CD4-positive, alpha-beta T cell treated with Interferon gamma for 1 hour (primary cell): Measurements from ENCODE around the gene SMARCD2.
"Not testable (repeated sequence)": the region's sequence is repeated elsewhere in the genome, so short reads cannot be mapped to it uniquely, and the experiment has no call there.

Source experiments
- DNase-seq: peaks from one replicate; pipeline ENCODE4 v3.0.0-alpha.2; 2020

SMARCD2 gene

DNA sequence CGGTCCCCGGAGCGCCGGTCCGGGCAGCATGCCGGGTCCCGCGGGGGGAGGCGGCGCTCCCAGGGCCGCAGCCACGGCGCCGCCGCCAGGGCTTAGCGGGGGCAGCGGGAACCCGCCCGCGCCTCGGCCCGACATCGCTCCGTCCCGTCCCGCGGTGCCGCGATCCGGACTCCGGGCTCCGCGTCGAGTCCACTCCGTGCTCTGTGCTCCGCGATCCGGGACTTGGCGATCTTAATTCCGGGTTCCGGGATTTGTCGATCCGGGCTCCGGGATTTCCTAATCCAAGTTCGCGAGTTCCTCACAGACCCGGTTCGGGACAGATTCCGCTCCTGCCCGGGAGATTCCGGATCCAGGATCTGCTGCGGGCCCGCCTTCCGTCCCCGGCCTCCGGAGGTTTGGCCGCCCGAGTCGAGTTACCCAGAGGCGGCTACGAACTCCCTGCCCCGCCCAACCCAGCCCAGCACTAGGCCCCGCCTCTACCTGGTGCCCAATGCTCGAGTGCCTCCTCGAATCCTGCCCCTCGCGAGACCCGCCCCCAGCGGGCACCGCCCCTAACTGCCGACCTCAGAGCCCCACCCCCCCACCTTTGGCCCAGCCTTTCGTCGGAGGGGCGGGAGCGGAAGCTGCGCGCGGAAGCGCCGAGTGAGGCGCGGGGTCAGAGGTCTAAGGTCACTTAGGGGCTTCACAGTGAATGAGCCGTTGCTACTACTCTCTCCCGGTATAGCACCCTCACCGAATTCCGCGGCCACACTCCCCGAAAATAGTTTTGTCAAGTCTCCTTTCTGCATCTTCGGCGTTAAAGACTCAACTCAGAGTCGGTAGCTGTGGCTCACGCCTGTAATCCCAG lies at the start of gene SMARCD2:
TSS of gene SMARCD2 (minus strand) at position 146 of the 847 bp plus-strand sequence. CDS start at position 135, 11 bp downstream.
- peak; percentile 98 for DNase-seq

DNA sequence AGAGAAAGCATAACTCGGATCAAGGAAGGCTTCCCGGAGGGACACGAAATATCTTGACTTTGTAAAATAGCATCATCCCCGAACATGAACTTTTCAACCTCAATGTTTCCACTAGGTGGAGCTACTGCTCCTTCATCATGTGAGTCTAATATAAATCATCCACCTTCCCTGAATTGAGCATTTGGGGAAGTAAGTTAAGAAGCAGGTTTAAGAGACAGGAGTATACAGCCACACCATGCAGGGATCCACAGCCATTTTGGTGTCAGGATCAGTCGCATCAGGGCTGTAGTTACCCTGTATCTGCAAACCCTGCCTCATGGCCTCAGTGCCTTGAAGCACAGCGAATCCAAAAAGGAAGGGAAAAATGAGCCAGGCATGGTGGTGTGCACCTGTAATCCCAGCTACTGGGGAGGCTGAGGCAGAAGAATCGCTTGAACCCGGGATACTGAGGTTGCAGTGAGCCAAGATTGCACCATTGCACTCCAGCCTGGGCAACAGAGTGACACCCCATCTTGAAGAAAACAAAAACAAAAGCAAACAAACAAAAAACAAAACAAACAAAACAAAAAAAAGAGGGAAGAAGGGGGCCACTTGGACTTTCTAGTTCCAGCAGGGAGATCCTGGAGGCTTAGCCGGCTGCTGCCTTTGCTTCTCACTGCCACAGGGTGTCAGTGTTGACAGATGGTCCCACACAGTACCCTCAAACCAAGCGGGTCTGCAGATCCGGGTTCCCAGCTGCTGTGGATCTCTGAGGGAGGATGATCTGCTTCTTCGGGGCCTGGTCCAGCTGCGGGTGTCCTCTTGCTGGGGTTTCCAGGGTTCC lies 46.8 kb upstream of the SMARCD2 start:
- DNase-seq, result not testable (repeated sequence)

DNA sequence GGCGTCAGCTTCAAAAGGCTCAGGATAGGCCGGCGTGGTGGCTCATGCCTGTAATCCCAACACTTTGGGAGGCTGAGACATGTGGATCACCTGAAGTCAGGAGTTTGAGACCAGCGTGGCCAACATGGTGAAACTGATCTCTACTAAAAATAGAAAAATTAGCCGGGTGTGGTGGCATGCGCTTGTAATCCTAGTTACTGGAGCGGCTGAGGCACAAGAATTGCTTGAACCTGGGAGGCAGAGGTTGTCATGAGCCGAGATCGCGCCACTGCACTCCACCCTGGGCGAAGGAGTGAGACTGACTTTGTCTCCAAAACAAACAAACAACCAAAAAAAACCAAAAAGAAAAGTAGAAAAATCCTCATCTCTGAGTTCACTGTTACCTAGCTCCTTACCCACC lies 42.6 kb upstream of the SMARCD2 start:
- DNase-seq, result not testable (repeated sequence)

DNA sequence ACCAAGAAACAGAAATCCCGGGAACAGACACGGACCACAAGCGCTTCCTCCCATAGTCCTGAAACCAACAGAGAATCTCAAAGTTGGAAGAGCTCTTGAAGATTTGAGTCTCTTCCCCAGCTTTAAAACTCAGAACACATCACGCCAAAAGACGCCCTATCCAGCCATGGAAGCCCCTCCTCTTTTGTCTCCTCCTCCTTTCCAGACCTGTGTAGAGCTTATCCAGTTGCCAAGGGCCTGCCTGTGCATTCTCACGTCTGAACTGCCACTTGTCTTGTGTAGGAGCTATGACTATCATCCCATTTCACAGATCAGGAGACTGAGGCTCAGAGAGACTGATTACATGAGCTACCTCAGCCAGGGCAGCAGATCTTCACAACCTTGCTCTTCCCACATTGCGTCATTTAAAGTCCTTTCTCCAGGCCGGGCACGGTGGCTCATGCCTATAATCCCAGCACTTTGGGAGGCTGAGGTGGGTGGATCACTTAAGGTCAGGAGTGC lies 40.2 kb upstream of the SMARCD2 start:
- DNase-seq, result not testable (repeated sequence)

DNA sequence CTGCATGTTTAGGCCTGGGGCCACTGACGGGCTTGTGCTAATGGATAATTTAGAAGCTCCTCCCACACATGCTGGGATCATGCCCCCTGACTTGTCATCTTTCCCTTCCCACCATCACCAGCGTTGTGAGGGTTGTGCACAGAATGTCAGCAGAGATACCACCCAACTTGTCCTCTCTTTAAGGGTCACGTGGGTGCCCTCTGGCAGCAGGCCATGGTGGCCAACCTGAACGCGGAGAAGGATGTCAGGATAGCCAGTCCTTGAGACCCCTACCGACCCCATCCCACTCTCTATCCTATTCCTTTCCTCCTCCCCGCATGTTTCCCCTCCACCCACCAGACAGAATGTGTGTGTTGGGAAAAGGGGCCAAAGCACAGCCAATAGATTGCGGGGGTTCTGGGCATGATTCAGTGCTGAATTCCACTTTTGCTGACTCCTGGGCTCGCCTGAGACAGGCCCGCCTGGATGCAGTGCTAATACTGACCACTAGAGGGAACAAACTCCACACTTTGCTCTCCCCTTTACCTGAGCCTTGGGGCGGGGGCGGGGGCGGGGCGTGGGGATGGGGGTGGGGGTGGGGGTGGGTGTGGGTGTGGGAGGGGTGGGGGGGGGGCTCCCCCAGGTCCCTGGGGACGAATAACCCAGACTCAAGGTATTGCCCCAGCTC lies 39.6 kb upstream of the SMARCD2 start, which contains the start of gene GH2:
TSS of gene GH2 (minus strand) at position 10 of the 667 bp plus-strand sequence. CDS start 143 bp downstream, outside the sequence.
- peak; percentile 48 for DNase-seq

DNA sequence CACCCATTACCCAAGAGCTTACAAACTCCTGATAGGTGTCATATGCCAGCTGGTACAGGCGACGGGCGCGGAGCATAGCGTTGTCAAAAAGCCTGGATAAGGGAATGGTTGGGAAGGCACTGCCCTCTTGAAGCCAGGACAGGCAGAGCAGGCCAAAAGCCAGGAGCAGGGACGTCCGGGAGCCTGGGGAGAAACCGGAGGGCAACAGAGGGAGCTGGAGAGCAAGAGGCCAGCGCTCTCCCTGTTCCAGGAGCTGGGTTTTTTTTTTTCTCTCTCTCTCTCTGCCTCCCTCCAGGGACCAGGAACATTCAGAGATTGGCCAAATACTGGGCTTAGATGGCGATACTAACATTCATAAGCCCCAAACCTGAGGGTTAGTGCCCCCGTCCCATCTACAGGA lies 38.9 kb upstream of the SMARCD2 start:
- not testable (repeated sequence) for DNase-seq

DNA sequence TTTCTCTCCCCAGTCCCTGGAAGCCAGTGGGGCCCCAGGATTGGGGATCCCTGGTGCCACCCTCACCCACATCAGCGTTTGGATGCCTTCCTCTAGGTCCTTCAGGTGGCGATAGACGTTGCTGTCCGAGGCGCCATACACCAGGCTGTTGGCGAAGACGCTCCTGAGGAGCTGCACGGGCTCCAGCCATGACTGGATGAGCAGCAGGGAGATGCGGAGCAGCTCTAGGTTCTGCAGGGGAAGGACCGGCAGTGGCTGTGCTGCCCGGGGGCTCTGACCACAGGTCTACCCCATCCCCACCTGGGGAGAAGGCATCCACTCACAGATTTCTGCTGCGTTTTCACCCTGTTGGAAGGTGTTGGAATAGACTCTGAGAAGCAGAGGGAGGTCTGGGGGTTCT lies 38.2 kb upstream of the SMARCD2 start:
- no peak for DNase-seq

DNA sequence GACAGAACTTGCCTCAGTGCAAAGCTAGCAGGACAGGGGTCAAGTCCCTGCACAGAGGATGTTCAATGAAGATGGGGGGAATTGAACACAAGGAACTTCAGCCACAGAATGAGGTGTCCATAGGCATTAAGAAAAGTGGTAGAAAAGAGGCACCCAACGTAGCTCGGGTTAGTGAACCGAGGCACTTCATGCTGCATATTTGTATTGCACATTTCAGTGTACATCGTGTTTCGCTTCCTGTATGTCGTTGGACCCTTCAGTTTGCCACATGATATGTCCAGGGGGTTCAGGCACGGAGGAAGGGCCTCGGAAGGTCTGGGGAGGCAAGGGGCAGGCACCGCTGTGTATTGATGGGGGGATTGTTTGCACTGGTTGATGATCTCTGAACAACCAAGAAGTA lies 35.9 kb upstream of the SMARCD2 start:
- not testable (repeated sequence) for DNase-seq

DNA sequence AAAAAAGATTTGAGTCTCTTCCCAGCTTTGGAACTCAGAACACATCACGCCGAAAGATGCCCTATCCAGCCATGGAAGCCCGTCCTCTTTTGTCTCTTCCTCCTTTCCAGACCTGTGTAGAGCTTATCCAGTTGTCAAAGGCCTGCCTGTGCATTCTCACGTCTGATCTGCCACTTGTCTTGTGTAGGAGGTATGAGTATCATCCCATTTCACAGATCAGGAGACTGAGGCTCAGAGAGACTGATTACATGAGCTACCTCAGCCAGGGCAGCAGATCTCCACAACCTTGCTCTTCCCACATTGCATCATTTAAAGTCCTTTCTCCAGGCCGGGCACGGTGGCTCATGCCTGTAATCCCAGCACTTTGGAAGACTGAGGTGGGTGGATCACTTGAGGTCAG lies 32.2 kb upstream of the SMARCD2 start:
- DNase-seq, result not testable (repeated sequence)

DNA sequence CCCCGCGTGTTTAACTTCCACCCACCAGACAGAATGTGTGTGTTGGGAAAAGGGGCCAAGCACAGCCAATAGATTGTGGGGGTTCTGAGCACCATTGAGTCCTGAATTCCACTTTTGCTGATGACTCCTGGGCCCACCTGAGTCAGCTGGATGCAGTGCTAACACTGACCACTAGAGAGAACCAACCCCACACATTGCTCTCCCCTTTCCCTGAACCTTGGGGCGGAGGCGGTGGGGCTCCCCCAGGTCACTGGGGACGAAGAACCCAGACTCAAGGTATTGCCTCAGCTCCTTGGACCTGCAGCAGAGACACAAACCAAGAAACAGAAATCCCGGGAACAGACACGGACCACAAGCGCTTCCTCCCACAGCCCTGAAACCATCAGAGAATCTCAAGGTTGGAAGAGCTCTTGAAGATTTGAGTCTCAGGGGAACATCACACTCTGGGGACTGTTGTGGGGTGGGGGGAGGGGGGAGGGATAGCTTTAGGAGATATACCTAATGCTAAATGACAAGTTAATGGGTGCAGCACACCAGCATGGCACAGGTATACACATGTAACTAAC lies 31.7 kb upstream of the SMARCD2 start:
- not testable (repeated sequence) for DNase-seq

DNA sequence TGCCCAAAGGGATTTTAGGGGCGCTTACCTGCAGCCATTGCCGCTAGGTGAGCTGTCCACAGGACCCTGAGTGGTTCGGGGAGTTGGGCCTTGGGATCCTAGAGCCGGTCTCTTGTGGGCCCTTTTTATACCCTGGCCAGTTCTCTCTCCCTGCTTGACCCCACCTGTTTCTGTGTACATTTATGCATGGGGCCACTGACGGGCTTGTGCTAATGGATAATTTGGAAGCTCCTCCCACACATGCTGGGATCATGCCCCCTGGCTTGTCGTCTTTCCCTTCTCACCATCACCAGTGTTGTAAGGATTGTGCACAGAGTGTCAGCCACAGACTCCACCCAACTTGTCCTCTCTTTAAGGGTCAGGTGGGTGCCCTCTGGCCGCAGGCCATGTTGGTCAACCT lies 31.1 kb upstream of the SMARCD2 start, which contains the start of gene CSH2:
TSS of gene CSH2 (minus strand) at position 101 of the 400 bp plus-strand sequence. CDS start at position 38, 63 bp downstream.
- not testable (repeated sequence) for DNase-seq

DNA sequence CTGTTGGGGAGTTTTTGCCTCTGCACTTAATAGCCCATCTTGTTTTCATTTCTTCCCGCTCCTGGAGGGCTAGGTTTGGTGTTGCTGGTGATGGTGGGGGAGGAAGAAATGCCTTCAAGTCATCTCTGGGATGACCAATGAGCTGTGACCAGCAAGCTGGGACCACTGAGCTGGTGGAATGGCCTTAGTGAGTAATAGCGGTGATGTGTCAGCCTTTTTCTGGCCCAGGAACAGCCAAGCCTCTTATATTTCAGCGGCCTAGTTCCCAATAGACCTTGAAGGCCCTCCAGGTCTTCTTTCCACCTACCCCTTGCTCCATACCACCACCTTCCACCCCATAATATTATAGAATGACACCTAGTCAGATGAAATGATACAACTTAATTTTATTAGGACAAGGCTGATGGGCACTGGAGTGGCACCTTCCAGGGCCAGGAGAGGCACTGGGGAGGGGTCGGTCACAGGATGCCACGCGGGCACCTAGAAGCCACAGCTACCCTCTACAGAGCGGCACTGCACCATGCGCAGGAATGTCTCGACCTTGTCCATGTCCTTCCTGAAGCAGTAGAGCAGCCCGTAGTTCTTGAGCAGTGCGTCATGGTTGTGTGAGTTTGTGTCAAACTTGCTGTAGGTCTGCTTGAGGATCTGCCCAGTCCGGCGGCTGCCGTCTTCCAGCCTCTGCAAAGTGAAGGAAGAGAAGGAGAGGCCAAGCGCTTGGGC lies 29.3 kb upstream of the SMARCD2 start:
- DNase-seq, result not testable (repeated sequence)

DNA sequence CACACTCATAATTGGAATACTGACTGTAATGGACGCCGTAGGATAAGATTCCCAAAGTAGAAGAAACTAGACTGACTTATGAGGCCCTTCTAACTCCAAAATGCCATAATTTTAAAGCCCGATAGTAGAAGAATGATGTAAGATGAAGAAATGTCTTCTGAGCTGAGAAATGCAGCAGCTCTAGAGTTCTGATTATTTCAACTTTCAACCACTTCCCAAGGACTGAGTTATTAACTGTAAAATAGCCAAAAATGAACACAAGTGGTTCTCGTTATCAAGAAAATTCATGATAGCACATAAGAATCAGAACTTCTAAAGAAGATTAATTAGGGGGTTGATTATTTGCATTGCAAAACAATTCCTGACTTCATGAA lies 27.8 kb upstream of the SMARCD2 start:
- not testable (repeated sequence) for DNase-seq

DNA sequence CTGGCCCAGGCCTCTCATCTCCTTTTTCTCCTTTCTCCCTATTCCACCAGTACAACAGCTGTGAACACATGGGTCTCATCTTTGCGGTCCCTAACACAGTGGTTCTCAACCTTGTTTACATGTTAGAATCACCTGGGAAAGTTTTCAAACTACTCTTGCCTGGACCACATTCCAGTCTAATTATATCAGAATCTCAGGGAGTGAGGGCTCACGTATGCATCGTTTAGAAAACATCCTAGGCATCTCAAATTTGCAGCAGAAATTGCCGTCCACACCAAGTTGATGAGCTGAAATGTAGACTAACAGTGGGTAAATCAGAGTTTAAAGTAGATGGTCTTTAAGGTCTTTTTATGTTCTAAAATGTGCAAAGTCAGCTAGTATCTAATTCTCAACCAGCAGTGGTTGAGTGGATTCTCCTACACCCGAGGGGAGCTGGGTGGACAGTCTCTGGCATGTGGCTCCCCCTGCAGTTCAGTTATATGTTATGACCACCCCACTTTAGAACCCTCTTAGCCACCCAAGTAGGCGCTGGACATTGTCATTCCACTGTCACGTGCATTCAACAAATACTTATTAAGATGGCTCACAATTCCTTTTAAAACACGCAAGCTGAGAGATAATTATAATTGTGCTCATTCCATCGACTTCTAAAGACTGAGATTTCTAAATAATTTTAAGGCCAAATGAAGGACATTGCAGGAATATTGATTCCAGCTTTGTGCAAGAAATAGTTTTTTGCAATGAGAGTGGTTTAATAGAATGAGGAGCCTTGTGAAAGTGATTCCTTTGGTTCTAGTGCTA lies 27.2 kb upstream of the SMARCD2 start:
- DNase-seq, result not testable (repeated sequence)

DNA sequence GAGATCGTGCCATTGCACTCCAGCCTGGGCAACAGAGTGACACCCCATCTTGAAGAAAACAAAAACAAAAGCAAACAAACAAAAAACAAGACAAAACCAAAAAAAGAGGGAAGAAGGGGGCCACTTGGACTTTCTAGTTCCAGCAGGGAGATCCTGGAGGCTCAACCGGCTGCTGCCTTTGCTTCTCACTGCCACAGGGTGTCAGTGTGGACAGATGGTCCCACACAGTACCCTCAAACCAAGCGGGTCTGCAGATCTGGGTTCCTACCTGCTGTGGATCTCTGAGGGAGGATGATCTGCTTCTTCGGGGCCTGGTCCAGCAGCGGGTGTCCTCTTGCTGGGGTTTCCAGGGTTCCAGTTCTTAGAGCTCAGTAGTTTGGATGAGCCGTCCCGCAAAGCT lies 24.1 kb upstream of the SMARCD2 start:
- not testable (repeated sequence) for DNase-seq

DNA sequence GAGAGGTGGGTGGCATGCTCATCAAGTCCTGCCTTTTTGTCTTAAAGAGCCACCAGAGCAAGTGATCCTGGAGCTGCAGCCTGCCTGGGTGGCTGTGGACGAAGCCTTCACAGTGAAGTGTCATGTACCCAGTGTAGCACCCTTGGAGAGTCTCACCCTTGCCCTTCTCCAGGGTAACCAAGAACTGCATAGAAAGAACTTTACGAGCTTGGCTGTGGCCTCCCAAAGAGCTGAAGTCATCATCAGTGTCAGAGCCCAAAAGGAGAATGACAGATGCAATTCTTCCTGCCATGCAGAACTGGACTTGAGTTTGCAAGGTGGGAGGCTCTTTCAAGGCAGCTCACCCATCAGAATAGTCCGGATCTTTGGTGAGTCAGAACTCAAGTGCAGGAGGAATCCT lies 16.8 kb upstream of the SMARCD2 start:
- DNase-seq, result no peak

DNA sequence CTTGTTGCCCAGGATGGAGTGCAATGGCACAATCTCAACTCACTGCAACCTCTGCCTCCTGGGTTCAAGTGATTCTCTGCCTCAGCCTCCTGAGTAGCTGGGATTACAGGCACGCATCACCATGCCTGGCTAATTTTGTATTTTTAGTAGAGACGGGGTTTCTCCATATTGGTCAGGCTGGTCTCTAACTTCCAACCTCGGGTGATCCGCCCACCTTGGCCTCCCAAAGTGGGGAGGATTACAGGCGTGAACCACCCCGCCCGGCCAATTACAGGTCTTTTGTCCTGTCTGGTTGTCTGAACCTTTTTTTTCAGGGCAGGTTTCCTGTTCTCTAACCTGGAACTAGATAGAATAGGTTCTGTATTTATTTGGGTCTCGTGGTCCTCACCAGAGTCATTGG lies 13.9 kb upstream of the SMARCD2 start:
- DNase-seq, result not testable (repeated sequence)

DNA sequence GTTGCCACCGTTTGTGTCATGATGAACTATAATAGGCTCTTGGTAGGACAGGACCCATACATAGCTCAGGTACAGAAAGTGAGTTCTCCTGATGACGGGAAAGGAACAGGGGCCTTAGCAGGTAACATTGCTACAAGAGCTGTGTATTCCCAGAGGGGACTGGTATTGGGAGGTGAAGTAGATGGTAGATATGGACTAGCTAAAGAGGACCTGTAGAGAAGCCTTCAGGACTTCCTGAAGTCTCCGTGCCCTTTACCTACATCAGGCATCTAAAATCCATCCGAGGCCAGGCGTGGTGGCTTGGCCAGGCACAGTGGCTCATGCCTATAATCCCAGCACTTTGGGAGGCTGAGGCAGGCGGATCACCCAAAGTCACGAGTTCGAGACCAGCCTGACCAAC lies 12.7 kb upstream of the SMARCD2 start:
- no peak for DNase-seq

DNA sequence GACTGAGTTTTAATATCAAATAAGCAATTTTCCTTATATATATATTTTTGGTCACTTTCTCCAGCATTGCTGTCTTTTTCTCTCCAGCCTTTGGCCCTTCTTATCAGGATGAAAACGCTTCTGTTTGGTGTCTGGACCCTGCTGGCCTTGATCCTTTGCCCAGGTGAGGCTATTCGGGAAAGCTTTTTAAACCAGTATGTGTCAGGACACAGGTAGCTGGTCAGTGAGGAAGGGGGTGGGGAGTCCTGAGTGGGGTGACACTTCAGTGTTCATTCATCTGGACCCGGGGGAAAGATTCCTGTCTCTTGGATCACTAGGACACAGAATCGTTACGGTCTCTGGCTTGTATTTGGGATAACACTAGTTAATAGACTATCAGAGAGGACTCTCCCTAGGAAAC lies 12.2 kb upstream of the SMARCD2 start:
- no peak for DNase-seq

DNA sequence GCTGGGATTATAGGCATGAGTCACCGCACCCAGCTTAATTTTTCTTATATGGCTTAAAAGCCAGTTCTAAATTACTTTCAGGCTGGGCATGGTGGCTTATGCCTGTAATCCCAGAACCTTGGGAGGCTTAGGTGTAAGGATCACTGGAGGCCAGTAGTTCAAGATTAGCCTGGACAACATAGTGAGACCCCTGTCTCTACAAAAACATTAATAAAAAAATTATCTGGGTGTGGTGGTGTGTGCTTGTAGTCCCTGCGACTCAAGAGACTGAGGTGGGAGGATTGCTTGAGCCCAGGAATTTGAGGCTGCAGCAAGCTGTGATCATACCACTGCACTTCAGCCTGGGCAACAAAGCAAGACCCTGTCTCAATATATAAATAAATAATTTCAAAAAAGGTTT lies 10.8 kb upstream of the SMARCD2 start:
- DNase-seq, result no peak

DNA sequence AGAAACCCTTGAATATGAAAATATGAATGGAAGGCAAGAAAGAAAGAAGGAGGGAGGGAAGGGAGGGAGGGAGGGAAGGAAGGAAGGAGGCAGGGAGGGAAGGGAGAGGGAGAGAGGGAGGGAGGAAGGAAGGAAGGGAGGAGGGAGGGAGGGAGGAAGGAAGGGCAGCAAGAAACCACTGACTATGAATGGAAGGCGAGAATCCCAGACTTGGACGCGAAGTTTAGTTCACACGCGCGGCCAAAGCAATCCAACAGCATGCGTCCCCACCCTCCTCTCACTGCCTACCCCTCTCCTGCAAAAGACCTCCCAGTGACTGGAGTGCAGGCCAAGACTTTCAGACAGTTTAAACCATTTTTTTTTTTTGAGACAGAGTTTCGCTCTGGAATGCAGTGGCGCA lies 7.9 kb upstream of the SMARCD2 start:
- no peak for DNase-seq
